ENCODE results near the gene MX2. TPM values are rescaled to one million over a fixed set of nuclear protein-coding genes. Genes with fewer than 3 reads are reported as not detected.

The MX2 gene
- total RNA-seq, 1 experiment from 2014 or later, result 56.7 TPM

GRCh38 chr21:41346758-41347157 is 15.1 kb upstream of the MX2 start:
- in situ Hi-C loops (cut with HindIII; ENCODE audit: low pct_unique_long_range_greater_than_20kb, low sequenced_read_pairs) (no loop called here), intact Hi-C loops (cut with micrococcal nuclease; ENCODE audit: unreplicated experiment) (no loop called here)
- H3K36me3 ChIP-seq (ENCODE audit: control insufficient read depth, insufficient read depth, low read length), result no peaks in the 10 kb centered on the region
- POLR2A ChIA-PET, result no interaction called here
- H3K27ac ChIP-seq (ENCODE audit: low read length), result no peak overlapping the region
- H3K9me3 ChIP-seq (ENCODE audit: control insufficient read depth, insufficient read depth, low read depth, low read length), result peaks cover 2% of the 10 kb centered on the region
- peaks cover 2% of the 10 kb centered on the region for H3K27me3 ChIP-seq (ENCODE audit: control insufficient read depth, insufficient read depth, low read length)
- no peaks in the 10 kb centered on the region for H3K4me1 ChIP-seq (ENCODE audit: control insufficient read depth, insufficient read depth, low read length)
- BruUV-seq (replicated peaks), result no TSS peak
- TF ChIP-seq POLR2AphosphoS5 (IDR thresholded peaks at IDR 0.05; ENCODE audit: low read depth, low read length) (no peak), SIN3A (IDR thresholded peaks at IDR 0.05; ENCODE audit: borderline replicate concordance, insufficient read depth, low read depth, low read length) (no peak), TCF7L2 (IDR thresholded peaks at IDR 0.05; ENCODE audit: low read depth, low read length) (no peak)
- TF ChIP-seq, protein P1, sequence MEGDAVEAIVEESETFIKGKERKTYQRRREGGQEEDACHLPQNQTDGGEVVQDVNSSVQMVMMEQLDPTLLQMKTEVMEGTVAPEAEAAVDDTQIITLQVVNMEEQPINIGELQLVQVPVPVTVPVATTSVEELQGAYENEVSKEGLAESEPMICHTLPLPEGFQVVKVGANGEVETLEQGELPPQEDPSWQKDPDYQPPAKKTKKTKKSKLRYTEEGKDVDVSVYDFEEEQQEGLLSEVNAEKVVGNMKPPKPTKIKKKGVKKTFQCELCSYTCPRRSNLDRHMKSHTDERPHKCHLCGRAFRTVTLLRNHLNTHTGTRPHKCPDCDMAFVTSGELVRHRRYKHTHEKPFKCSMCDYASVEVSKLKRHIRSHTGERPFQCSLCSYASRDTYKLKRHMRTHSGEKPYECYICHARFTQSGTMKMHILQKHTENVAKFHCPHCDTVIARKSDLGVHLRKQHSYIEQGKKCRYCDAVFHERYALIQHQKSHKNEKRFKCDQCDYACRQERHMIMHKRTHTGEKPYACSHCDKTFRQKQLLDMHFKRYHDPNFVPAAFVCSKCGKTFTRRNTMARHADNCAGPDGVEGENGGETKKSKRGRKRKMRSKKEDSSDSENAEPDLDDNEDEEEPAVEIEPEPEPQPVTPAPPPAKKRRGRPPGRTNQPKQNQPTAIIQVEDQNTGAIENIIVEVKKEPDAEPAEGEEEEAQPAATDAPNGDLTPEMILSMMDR (IDR thresholded peaks at IDR 0.05), result no peak
- TF ChIP-seq, protein P2, sequence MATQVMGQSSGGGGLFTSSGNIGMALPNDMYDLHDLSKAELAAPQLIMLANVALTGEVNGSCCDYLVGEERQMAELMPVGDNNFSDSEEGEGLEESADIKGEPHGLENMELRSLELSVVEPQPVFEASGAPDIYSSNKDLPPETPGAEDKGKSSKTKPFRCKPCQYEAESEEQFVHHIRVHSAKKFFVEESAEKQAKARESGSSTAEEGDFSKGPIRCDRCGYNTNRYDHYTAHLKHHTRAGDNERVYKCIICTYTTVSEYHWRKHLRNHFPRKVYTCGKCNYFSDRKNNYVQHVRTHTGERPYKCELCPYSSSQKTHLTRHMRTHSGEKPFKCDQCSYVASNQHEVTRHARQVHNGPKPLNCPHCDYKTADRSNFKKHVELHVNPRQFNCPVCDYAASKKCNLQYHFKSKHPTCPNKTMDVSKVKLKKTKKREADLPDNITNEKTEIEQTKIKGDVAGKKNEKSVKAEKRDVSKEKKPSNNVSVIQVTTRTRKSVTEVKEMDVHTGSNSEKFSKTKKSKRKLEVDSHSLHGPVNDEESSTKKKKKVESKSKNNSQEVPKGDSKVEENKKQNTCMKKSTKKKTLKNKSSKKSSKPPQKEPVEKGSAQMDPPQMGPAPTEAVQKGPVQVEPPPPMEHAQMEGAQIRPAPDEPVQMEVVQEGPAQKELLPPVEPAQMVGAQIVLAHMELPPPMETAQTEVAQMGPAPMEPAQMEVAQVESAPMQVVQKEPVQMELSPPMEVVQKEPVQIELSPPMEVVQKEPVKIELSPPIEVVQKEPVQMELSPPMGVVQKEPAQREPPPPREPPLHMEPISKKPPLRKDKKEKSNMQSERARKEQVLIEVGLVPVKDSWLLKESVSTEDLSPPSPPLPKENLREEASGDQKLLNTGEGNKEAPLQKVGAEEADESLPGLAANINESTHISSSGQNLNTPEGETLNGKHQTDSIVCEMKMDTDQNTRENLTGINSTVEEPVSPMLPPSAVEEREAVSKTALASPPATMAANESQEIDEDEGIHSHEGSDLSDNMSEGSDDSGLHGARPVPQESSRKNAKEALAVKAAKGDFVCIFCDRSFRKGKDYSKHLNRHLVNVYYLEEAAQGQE (IDR thresholded peaks at IDR 0.05; ENCODE audit: insufficient read depth in 1 of 2, low read depth in 2 of 2, low read length in 1 of 2), result no peak
- CTCF ChIA-PET, result no interaction called here
- ATAC-seq (no peak), DNase-seq (ENCODE audit: low read depth, low spot score) (no peak)
- H3K4me3 ChIP-seq (ENCODE audit: low read depth in 2 of 2, low read length in 2 of 2), result no peak overlapping the region

DNA sequence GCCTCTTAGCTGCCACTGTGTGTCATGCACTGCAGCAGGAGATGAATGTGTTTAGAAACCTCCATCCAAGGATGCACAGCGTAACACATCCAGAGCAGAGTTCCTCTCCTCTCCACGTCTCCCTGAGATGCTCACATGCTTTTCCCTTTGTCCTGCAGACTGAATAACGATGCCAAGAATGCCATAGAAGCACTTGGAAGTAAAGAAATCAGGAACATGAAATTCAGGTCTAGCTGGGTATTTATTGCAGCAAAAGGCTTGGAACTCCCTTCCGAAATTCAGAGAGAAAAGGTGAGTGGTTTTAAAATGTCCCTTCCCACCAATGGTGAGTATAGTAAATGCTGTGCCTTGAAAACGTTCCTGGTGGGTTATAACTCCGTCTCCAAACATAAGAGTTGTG is 13.4 kb upstream of the MX2 start:
- Histone ChIP-seq H3K9me3 (ENCODE audit: control insufficient read depth, insufficient read depth, low read depth, low read length) (no peaks in the 10 kb centered on the region), H3K36me3 (ENCODE audit: control insufficient read depth, insufficient read depth, low read length) (no peaks in the 10 kb centered on the region), H3K27me3 (ENCODE audit: control insufficient read depth, insufficient read depth, low read length) (peaks cover 2% of the 10 kb centered on the region), H3K27ac (ENCODE audit: low read length) (no peak overlapping the region), H3K4me1 (ENCODE audit: control insufficient read depth, insufficient read depth, low read length) (no peaks in the 10 kb centered on the region), H3K4me3 (ENCODE audit: low read depth in 2 of 2, low read length in 2 of 2) (no peak overlapping the region)
- in situ Hi-C loops (cut with HindIII; ENCODE audit: low pct_unique_long_range_greater_than_20kb, low sequenced_read_pairs), result no loop called here
- POLR2A ChIA-PET, result no interaction called here
- DNase-seq (ENCODE audit: low read depth, low spot score) (no peak), ATAC-seq (no peak)
- CTCF ChIA-PET, result no interaction called here
- TF ChIP-seq POLR2AphosphoS5 (IDR thresholded peaks at IDR 0.05; ENCODE audit: low read depth, low read length) (no peak), SIN3A (IDR thresholded peaks at IDR 0.05; ENCODE audit: borderline replicate concordance, insufficient read depth, low read depth, low read length) (no peak), TCF7L2 (IDR thresholded peaks at IDR 0.05; ENCODE audit: low read depth, low read length) (no peak)
- TF ChIP-seq, protein P1 (IDR thresholded peaks at IDR 0.05), result no peak
- TF ChIP-seq, protein P2 (IDR thresholded peaks at IDR 0.05; ENCODE audit: insufficient read depth in 1 of 2, low read depth in 2 of 2, low read length in 1 of 2), result no peak
- BruUV-seq (replicated peaks), result no TSS peak
- intact Hi-C loops (cut with micrococcal nuclease; ENCODE audit: unreplicated experiment), result no loop called here
